HEK293 (cell line): ENCODE results near the gene RILP.

Experiments
- CTCF ChIA-PET: fragments of 350-600 bp; formaldehyde crosslinking; extraction: SDS; loops from one replicate; lab custom pipeline; 2021; ENCODE audit warnings: antibody characterized with exemption; lab: Yijun Ruan, JAX
- POLR2A ChIA-PET: fragments of 300-600 bp; formaldehyde crosslinking; extraction: SDS; loops from one replicate; lab custom pipeline; 2020; ENCODE audit warnings: antibody characterized with exemption, inconsistent platforms; lab: Yijun Ruan, JAX
- H3K27ac ChIP-seq: fragments of 200-500 bp; sonication (Bioruptor generic); 2 replicates; pipeline ENCODE4 v1.5.1; 2014; ENCODE audit warnings: low read depth, low read length, control low read depth, inconsistent platforms; ENCODE audit errors: extremely low read depth
- H3K36me3 ChIP-seq, 2 experiments: fragments of 200-500 bp in 1 of 2; sonication (Bioruptor generic) in 1 of 2; 1 replicate in 1 of 2; 2 replicates in 1 of 2; pipeline ENCODE4 v1.5.1; 2014 to 2017; ENCODE audit warnings: inconsistent platforms in 2 of 2, low read length in 2 of 2; ENCODE audit not compliant: control insufficient read depth in 2 of 2, insufficient read depth in 1 of 2
- H3K4me1 ChIP-seq: fragments of 200-500 bp; sonication (Bioruptor generic); 2 replicates; pipeline ENCODE4 v1.5.1; 2014; ENCODE audit warnings: mild to moderate bottlenecking, low read length, inconsistent platforms; ENCODE audit not compliant: control insufficient read depth, insufficient read depth
- H3K4me3 ChIP-seq: 2 replicates; pipeline ENCODE4 v1.5.1; 2011; ENCODE audit warnings: low read depth, mild to moderate bottlenecking, control low read depth, low read length, moderate library complexity
- H3K9me3 ChIP-seq: fragments of 200-500 bp; sonication (Bioruptor generic); 2 replicates; pipeline ENCODE4 v1.5.1; 2014; ENCODE audit warnings: low read depth, low read length, inconsistent platforms; ENCODE audit not compliant: control insufficient read depth, insufficient read depth
- BCL11B ChIP-seq: fragments of 450-650 bp; formaldehyde crosslinking; IDR thresholded peaks from 2 replicates; pipeline ENCODE4 v1.5.1; 2016; ENCODE audit warnings: low read depth, missing biosample characterization, missing genetic modification characterization
- KLF16 ChIP-seq: fragments of 450-650 bp; formaldehyde crosslinking; IDR thresholded peaks from 2 replicates; pipeline ENCODE4 v1.5.1; 2017; ENCODE audit warnings: missing biosample characterization, missing genetic modification characterization
- KLF17 ChIP-seq: fragments of 450-650 bp; formaldehyde crosslinking; IDR thresholded peaks from 2 replicates; pipeline ENCODE4 v1.5.1; 2016; ENCODE audit warnings: missing biosample characterization, missing genetic modification characterization
- OVOL3 ChIP-seq: fragments of 450-650 bp; formaldehyde crosslinking; IDR thresholded peaks from 2 replicates; pipeline ENCODE4 v1.5.1; 2016; ENCODE audit warnings: missing biosample characterization, missing genetic modification characterization
- PBX3 ChIP-seq: sonication (generic); formaldehyde crosslinking; IDR thresholded peaks from 2 replicates; pipeline ENCODE4 v1.8.1; 2022; ENCODE audit warnings: mild to moderate bottlenecking, moderate library complexity, missing genetic modification reagents
- REPIN1 ChIP-seq: fragments of 450-650 bp; formaldehyde crosslinking; IDR thresholded peaks from 2 replicates; pipeline ENCODE4 v1.5.1; 2017; ENCODE audit warnings: missing biosample characterization, missing genetic modification characterization, low read depth
- SCRT1 ChIP-seq: fragments of 450-650 bp; formaldehyde crosslinking; IDR thresholded peaks from 2 replicates; pipeline ENCODE4 v1.5.1; 2016; ENCODE audit warnings: missing biosample characterization, missing genetic modification characterization, borderline replicate concordance
- SP3 ChIP-seq: fragments of 450-650 bp; formaldehyde crosslinking; IDR thresholded peaks from 2 replicates; pipeline ENCODE4 v1.5.1; 2016; ENCODE audit warnings: missing biosample characterization, missing genetic modification characterization
- TSHZ1 ChIP-seq: fragments of 450-650 bp; formaldehyde crosslinking; IDR thresholded peaks from 2 replicates; pipeline ENCODE4 v1.5.1; 2016; ENCODE audit warnings: missing biosample characterization, missing genetic modification characterization, borderline replicate concordance
- YY1 ChIP-seq: fragments of 450-650 bp; formaldehyde crosslinking; IDR thresholded peaks from 2 replicates; pipeline ENCODE4 v1.5.1; 2018; ENCODE audit warnings: missing biosample characterization, missing genetic modification characterization
- ZNF140 ChIP-seq: fragments of 450-650 bp; formaldehyde crosslinking; IDR thresholded peaks from 2 replicates; pipeline ENCODE4 v1.5.1; 2016; ENCODE audit warnings: missing biosample characterization, missing genetic modification characterization
- ZNF146 ChIP-seq: fragments of 450-650 bp; formaldehyde crosslinking; IDR thresholded peaks from 2 replicates; pipeline ENCODE4 v1.5.1; 2016; ENCODE audit warnings: missing biosample characterization, missing genetic modification characterization
- ZNF16 ChIP-seq: fragments of 450-650 bp; formaldehyde crosslinking; IDR thresholded peaks from 2 replicates; pipeline ENCODE4 v1.5.1; 2016; ENCODE audit warnings: low read depth, missing biosample characterization, missing genetic modification characterization
- ZNF174 ChIP-seq: fragments of 450-650 bp; formaldehyde crosslinking; IDR thresholded peaks from 2 replicates; pipeline ENCODE4 v1.5.0; 2017; ENCODE audit warnings: missing biosample characterization, mild to moderate bottlenecking, missing genetic modification characterization
- ZNF18 ChIP-seq: fragments of 450-650 bp; formaldehyde crosslinking; IDR thresholded peaks from 2 replicates; pipeline ENCODE4 v1.5.1; 2016; ENCODE audit warnings: missing biosample characterization, missing genetic modification characterization
- ZNF366 ChIP-seq: fragments of 450-650 bp; formaldehyde crosslinking; conservative IDR thresholded peaks from 2 replicates; pipeline ENCODE4 v1.5.1; 2016; ENCODE audit warnings: missing biosample characterization, missing genetic modification characterization
- ZNF513 ChIP-seq: fragments of 450-650 bp; IDR thresholded peaks from 2 replicates; pipeline ENCODE4 v1.5.1; 2018; ENCODE audit warnings: missing biosample characterization, missing genetic modification characterization
- ZNF544 ChIP-seq: fragments of 450-650 bp; formaldehyde crosslinking; IDR thresholded peaks from 2 replicates; pipeline ENCODE4 v1.5.0; 2017; ENCODE audit warnings: missing biosample characterization, missing genetic modification characterization
- ZNF596 ChIP-seq: fragments of 450-650 bp; IDR thresholded peaks from 2 replicates; pipeline ENCODE4 v1.5.0; 2018; ENCODE audit warnings: missing biosample characterization, mild to moderate bottlenecking, missing genetic modification characterization, moderate library complexity
- ZNF623 ChIP-seq: fragments of 450-650 bp; formaldehyde crosslinking; IDR thresholded peaks from 2 replicates; pipeline ENCODE4 v1.5.1; 2016; ENCODE audit warnings: missing biosample characterization, missing genetic modification characterization
- ZNF629 ChIP-seq: fragments of 450-650 bp; formaldehyde crosslinking; IDR thresholded peaks from 2 replicates; pipeline ENCODE4 v1.5.1; 2017; ENCODE audit warnings: missing biosample characterization, missing genetic modification characterization
- ZNF791 ChIP-seq: fragments of 450-650 bp; formaldehyde crosslinking; IDR thresholded peaks from 2 replicates; pipeline ENCODE4 v1.5.1; 2016; ENCODE audit warnings: missing biosample characterization, missing genetic modification characterization

Gene RILP

GRCh38 chr17:1625053-1625452 lies 24.6 kb downstream of the RILP start:
- no peaks in the 10 kb centered on the region for H3K9me3 ChIP-seq
- TF ChIP-seq KLF16 (tag by site-specific recombination) (no peak), ZNF174 (tag by site-specific recombination) (no peak)
- ChIA-PET POLR2A (interaction anchor here (2.5 kb wide), 1 partner anchor 50 kb away, joined by 7 read pairs; no protein-coding TSS in a partner anchor), CTCF (interaction anchor here (0.6 to 1.9 kb wide), 3 partner anchors 9 to 51 kb away, joined by 3 to 9 read pairs (median 4); no protein-coding TSS in a partner anchor)
- H3K4me3 ChIP-seq: no peak overlapping the region
- H3K36me3 ChIP-seq: no peaks in the 10 kb centered on the region
- H3K27ac ChIP-seq: no peak overlapping the region
- H3K4me1 ChIP-seq: no peaks in the 10 kb centered on the region; the same call in 1 of the 2 replicates

GRCh38 chr17:1624650-1625049 lies 25.0 kb downstream of the RILP start:
- no peak for TF ChIP-seq SCRT1 (tag by site-specific recombination)
- TF ChIP-seq PBX3 (CRISPR knock-in tag): no peak
- TF ChIP-seq YY1 (tag by site-specific recombination): no peak
- no peak for TF ChIP-seq KLF17
- TF ChIP-seq ZNF623 (tag by site-specific recombination): no peak
- TF ChIP-seq BCL11B: no peak
- TF ChIP-seq ZNF629 (tag by site-specific recombination): no peak
- no peak for TF ChIP-seq SP3 (tag by site-specific recombination)
- TF ChIP-seq ZNF513: no peak
- no peak for TF ChIP-seq OVOL3 (tag by site-specific recombination)
- no peak for TF ChIP-seq TSHZ1
- no peak for TF ChIP-seq ZNF544
- ChIA-PET CTCF (interaction anchor here (0.6 to 1.9 kb wide), 2 partner anchors 47 to 50 kb away, joined by 4 to 9 read pairs; no protein-coding TSS in a partner anchor), POLR2A (interaction anchor here (2.5 kb wide), 1 partner anchor 50 kb away, joined by 7 read pairs; no protein-coding TSS in a partner anchor)
- no peaks in the 10 kb centered on the region for H3K9me3 ChIP-seq
- H3K4me3 ChIP-seq: no peak overlapping the region
- no peaks in the 10 kb centered on the region for H3K36me3 ChIP-seq
- H3K27ac ChIP-seq: no peak overlapping the region
- H3K4me1 ChIP-seq: no peaks in the 10 kb centered on the region; the same call in 1 of the 2 replicates

- no peaks in the 10 kb centered on the region for H3K36me3 ChIP-seq
- CTCF ChIA-PET: interaction anchor here (0.6 kb wide), 2 partner anchors 47 to 1425 kb away, joined by 3 to 7 read pairs; no protein-coding TSS in a partner anchor
- H3K4me1 ChIP-seq: no peaks in the 10 kb centered on the region; the same call in 1 of the 2 replicates
- POLR2A ChIA-PET: interaction anchor here (0.5 kb wide), 1 partner anchor 10 kb away, joined by 7 read pairs; no protein-coding TSS in a partner anchor
- H3K4me3 ChIP-seq: no peak overlapping the region
- no peak overlapping the region for H3K27ac ChIP-seq
- H3K9me3 ChIP-seq: no peaks in the 10 kb centered on the region
- TF ChIP-seq ZNF18 (no peak), ZNF140 (no peak), ZNF791 (no peak), ZNF16 (tag by site-specific recombination) (no peak), REPIN1 (no peak), ZNF146 (no peak), ZNF596 (tag by site-specific recombination) (no peak), ZNF366 (no peak)
These were observed 26.5 kb downstream of the RILP start for GRCh38 chr17:1623057-1623630.
